Measurements from ENCODE around the gene NUDT17. TPM values are rescaled to one million over a fixed set of nuclear protein-coding genes. Genes with fewer than 3 reads are reported as not detected.
"Not testable (repeated sequence)": the region's sequence is repeated elsewhere in the genome, so short reads cannot be mapped to it uniquely, and the experiment has no call there.

Gene NUDT17
- polyA plus RNA-seq, 6 donors from 2014 or later = 0.26 to 5.9 (median 2.9) TPM

GRCh38 chr1:145826030-145826429 lies 19.4 kb upstream of the NUDT17 start:
- peak overlapping the region in 7 of 8 donors; percentile 19 to 99 (median 58) for H3K4me3 Mint-ChIP-seq
- H3K27ac Mint-ChIP-seq = peak overlapping the region in 2 of 6 donors; percentile 6 to 94
- no peaks in the 10 kb centered on the region for H3K27me3 Mint-ChIP-seq
- H3K36me3 Mint-ChIP-seq = peaks cover 30 to 38% of the 10 kb centered on the region in 2 donors
- no peaks in the 10 kb centered on the region for H3K9me3 Mint-ChIP-seq
- ATAC-seq (ENCODE audit: low read depth in 2 of 2) (no peak), DNase-seq (no peak)
- peaks cover 10 to 29% (median 27%) of the 10 kb centered on the region in 3 donors for H3K4me1 Mint-ChIP-seq

DNA sequence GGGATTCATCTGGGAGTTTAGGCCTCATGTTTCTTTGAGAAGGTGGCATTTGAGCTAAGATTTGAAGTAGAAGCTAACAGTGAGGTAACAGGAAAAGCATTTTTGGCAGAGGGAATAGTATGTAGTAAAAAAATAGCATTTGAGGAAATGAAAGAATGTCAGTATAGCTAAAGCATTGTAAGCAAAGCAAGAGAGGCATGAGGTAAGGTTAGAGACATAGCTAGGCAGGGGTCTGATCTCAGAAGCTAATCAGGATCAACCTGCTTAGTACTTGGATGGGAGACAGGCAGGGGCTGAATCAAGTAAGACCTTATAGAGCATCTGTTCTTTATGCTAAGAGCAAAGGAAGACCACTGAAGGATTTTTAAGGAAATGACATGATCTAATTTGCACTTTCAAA lies 17.5 kb upstream of the NUDT17 start:
- Mint-ChIP-seq H3K9me3 (no peaks in the 10 kb centered on the region), H3K36me3 (peaks cover 45 to 49% of the 10 kb centered on the region in 2 donors)
- no peak for ATAC-seq (ENCODE audit: low read depth in 2 of 2)

DNA sequence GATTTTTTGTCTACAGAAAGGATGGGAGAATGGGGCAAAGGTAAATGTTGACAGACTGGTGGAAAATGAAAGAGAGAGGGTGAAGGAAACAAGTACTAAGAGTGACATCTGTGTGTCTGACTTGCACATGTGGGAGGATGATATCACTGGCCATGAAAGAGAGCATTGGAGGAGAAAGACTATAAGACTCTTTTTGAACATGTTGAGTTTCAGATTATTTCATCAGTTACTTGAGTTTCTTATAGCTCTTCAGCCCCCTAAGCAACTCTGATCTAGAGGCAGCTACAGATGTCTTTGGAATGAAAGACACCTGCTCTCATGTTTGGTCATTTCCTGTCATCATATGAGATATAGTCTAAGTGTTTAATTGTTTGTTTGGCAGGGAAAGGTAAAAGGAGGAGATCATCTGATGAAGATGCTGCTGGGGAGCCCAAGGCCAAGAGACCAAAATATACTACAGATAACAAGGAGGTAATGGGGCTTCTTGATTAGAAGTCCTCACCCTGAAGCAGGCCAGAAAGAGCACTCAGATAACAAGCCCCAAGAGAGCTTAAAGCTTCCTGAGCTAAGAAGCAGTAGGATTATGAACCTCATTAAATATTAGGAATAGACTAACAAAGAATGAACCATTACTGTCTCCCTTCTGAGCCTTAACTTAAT lies 16.9 kb upstream of the NUDT17 start:
- H3K4me3 Mint-ChIP-seq = peak overlapping the region in 2 of 8 donors; percentile 5 to 42
- ATAC-seq (ENCODE audit: low read depth in 2 of 2) = no peak
- no peaks in the 10 kb centered on the region for H3K9me3 Mint-ChIP-seq
- no peak for DNase-seq
- H3K4me1 Mint-ChIP-seq = peaks cover 10 to 33% (median 23%) of the 10 kb centered on the region in 3 donors
- H3K27me3 Mint-ChIP-seq = no peaks in the 10 kb centered on the region
- H3K27ac Mint-ChIP-seq = peak overlapping the region in 2 of 6 donors; percentile 4 to 35
- H3K36me3 Mint-ChIP-seq = peaks cover 49 to 50% of the 10 kb centered on the region in 2 donors

More for the DNA sequence above, 17.5 kb upstream of the NUDT17 start:
- H3K4me1 Mint-ChIP-seq = peaks cover 10 to 33% (median 27%) of the 10 kb centered on the region in 3 donors
- peak overlapping the region in 2 of 8 donors; percentile 5 to 42 for H3K4me3 Mint-ChIP-seq
- H3K27me3 Mint-ChIP-seq = no peaks in the 10 kb centered on the region
- DNase-seq = no peak
- H3K27ac Mint-ChIP-seq = peak overlapping the region in 2 of 6 donors; percentile 4 to 23

- Mint-ChIP-seq H3K36me3 (peaks cover 49 to 50% of the 10 kb centered on the region in 2 donors), H3K27ac (peak overlapping the region in 1 of 6 donors; percentile 49), H3K4me1 (peaks cover 10 to 17% (median 13%) of the 10 kb centered on the region in 3 donors)
- not testable (repeated sequence) for ATAC-seq (ENCODE audit: low read depth in 2 of 2); H3K27me3 Mint-ChIP-seq; H3K9me3 Mint-ChIP-seq; DNase-seq; H3K4me3 Mint-ChIP-seq
These were observed 14.6 kb upstream of the NUDT17 start for GRCh38 chr1:145830810-145831209.

DNA sequence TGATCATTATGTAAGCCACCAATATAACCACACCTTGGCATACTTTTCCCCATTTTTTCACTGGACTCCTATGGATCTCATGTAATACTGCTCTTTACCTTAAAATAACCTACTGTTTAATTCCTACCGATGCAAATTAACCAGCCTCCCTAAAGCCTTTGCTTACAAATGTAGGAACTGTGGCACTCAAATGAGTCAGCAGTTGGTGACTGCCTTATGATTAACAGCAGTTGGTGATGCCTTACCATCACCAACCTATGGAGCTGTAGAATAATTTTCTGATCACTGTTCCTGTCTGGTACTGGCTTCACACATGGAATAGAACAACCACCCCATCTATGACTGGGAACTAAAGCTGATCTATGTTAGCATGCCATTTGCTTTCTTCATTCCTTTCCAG lies 7.8 kb upstream of the NUDT17 start:
- H3K27me3 Mint-ChIP-seq = no peaks in the 10 kb centered on the region
- DNase-seq = no peak
- H3K27ac Mint-ChIP-seq = no peak overlapping the region
- H3K4me1 Mint-ChIP-seq = no peaks in the 10 kb centered on the region
- no peaks in the 10 kb centered on the region for H3K9me3 Mint-ChIP-seq
- no peak for ATAC-seq (ENCODE audit: low read depth in 2 of 2)
- H3K4me3 Mint-ChIP-seq = no peak overlapping the region
- peaks cover 16 to 22% of the 10 kb centered on the region in 2 donors for H3K36me3 Mint-ChIP-seq

DNA sequence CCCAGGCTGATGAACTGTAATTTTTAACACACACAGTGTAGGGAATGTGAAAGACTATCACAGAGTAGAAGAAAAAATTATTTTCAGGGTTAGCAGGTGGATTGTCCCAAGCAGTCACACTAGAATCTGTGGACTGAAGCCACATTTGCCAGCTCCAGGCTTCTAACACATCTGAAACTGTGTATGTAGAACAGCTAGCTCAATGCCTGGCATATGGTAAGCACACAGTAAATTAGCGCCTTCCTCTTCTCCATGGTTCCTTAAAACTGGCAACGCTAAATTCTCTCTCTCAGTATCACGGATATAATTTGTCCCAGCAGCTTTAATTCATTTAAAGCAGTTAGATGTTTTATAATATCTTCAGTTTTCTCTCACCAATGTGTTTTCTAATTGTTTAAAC lies 2.4 kb upstream of the NUDT17 start:
- ATAC-seq (ENCODE audit: low read depth in 2 of 2) (no peak), DNase-seq (no peak)
- Mint-ChIP-seq H3K27me3 (no peaks in the 10 kb centered on the region), H3K4me1 (peaks cover 6 to 9% (median 8%) of the 10 kb centered on the region in 3 donors), H3K9me3 (no peaks in the 10 kb centered on the region), H3K4me3 (no peak overlapping the region), H3K27ac (no peak overlapping the region), H3K36me3 (peaks cover 14 to 16% of the 10 kb centered on the region in 2 donors)

- Mint-ChIP-seq H3K27ac (no peak overlapping the region), H3K36me3 (peaks cover 13 to 16% of the 10 kb centered on the region in 2 donors), H3K27me3 (no peaks in the 10 kb centered on the region), H3K9me3 (no peaks in the 10 kb centered on the region), H3K4me3 (no peak overlapping the region), H3K4me1 (peaks cover 6 to 9% (median 8%) of the 10 kb centered on the region in 3 donors)
- DNase-seq (peak; percentile 81), ATAC-seq (ENCODE audit: low read depth in 2 of 2) (peak; percentile 92 to 93)
These were observed 301 bp upstream of the NUDT17 start for GRCh38 chr1:145845144-145845513.

GRCh38 chr1:145846201-145846612 lies 777 bp downstream of the NUDT17 start:
- DNase-seq (peak; percentile 26), ATAC-seq (ENCODE audit: low read depth in 2 of 2) (no peak)
- Mint-ChIP-seq H3K27me3 (no peaks in the 10 kb centered on the region), H3K9me3 (no peaks in the 10 kb centered on the region), H3K27ac (peak overlapping the region in 2 of 6 donors; percentile 85 to 92), H3K4me3 (no peak overlapping the region), H3K4me1 (peaks cover 6 to 9% (median 8%) of the 10 kb centered on the region in 3 donors), H3K36me3 (peaks cover 19 to 20% of the 10 kb centered on the region in 2 donors)

DNA sequence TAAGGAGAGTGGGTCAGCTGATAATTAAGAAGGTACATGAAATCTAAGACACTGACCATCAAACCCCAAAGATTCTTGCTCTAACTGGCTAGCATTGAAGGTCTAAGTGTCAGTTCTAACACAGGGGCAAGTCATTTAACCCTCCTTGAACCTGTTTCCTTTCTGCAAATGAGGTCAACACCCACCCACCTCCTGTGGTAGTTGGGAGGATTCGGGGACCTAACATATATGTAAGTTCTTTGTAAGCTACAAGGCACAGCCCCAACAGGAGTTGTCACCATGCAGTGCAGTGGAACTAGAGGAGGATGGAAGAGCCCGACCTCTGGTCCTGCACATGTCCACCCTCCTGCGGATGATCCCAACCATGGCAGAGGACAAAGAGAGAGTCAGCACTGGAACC lies 2.4 kb downstream of the NUDT17 start:
- Mint-ChIP-seq H3K4me1 (peaks cover 6 to 9% (median 8%) of the 10 kb centered on the region in 3 donors), H3K27ac (no peak overlapping the region), H3K36me3 (peaks cover 10 to 17% of the 10 kb centered on the region in 2 donors), H3K4me3 (peak overlapping the region in 1 of 8 donors; percentile 4), H3K9me3 (no peaks in the 10 kb centered on the region), H3K27me3 (no peaks in the 10 kb centered on the region)
- no peak for DNase-seq
- ATAC-seq (ENCODE audit: low read depth in 2 of 2) = no peak

GRCh38 chr1:145849356-145850160 lies 4.1 kb downstream of the NUDT17 start:
- DNase-seq = no peak
- no peak for ATAC-seq (ENCODE audit: low read depth in 2 of 2)
- Mint-ChIP-seq H3K4me3 (no peak overlapping the region), H3K27ac (no peak overlapping the region), H3K4me1 (peaks cover 6 to 9% (median 8%) of the 10 kb centered on the region in 3 donors), H3K9me3 (no peaks in the 10 kb centered on the region), H3K36me3 (peaks cover 10 to 21% of the 10 kb centered on the region in 2 donors), H3K27me3 (no peaks in the 10 kb centered on the region)

GRCh38 chr1:145855426-145855948 lies 10.1 kb downstream of the NUDT17 start:
- DNase-seq = no peak
- Mint-ChIP-seq H3K9me3 (no peaks in the 10 kb centered on the region), H3K27me3 (no peaks in the 10 kb centered on the region), H3K4me3 (peak overlapping the region in 4 of 8 donors; percentile 2 to 95 (median 62)), H3K4me1 (peaks cover 18 to 36% (median 24%) of the 10 kb centered on the region in 3 donors), H3K36me3 (peaks cover 6 to 27% of the 10 kb centered on the region in 2 donors), H3K27ac (peak overlapping the region in 1 of 6 donors; percentile 15)
- ATAC-seq (ENCODE audit: low read depth in 2 of 2) = no peak

- H3K27ac Mint-ChIP-seq = no peak overlapping the region
These were observed 11.7 kb downstream of the NUDT17 start for GRCh38 chr1:145857170-145857569.

GRCh38 chr1:145858238-145858900 lies 12.9 kb downstream of the NUDT17 start:
- ATAC-seq (ENCODE audit: low read depth in 2 of 2) (peak; percentile 50 to 53), DNase-seq (no peak)
- Mint-ChIP-seq H3K36me3 (peaks cover 0 to 12% of the 10 kb centered on the region in 2 donors), H3K27ac (peak overlapping the region; percentile 20 to 97 (median 78)), H3K27me3 (peaks cover 0 to 5% (median 0%) of the 10 kb centered on the region in 3 donors), H3K9me3 (no peaks in the 10 kb centered on the region), H3K4me3 (peak overlapping the region; percentile 93 to 99 (median 96)), H3K4me1 (peaks cover 18 to 36% (median 24%) of the 10 kb centered on the region in 3 donors)

More at GRCh38 chr1:145857170-145857569, 11.7 kb downstream of the NUDT17 start:
- peaks cover 18 to 36% (median 24%) of the 10 kb centered on the region in 3 donors for H3K4me1 Mint-ChIP-seq
- H3K9me3 Mint-ChIP-seq = no peaks in the 10 kb centered on the region
- peak overlapping the region in 4 of 8 donors; percentile 12 to 98 (median 96) for H3K4me3 Mint-ChIP-seq
- H3K27me3 Mint-ChIP-seq = peaks cover 0 to 5% (median 0%) of the 10 kb centered on the region in 3 donors
- peaks cover 0 to 20% of the 10 kb centered on the region in 2 donors for H3K36me3 Mint-ChIP-seq
- ATAC-seq (ENCODE audit: low read depth in 2 of 2) = no peak
- no peak for DNase-seq
